GM23338 (cell line): ENCODE measurements around the gene APP. TPM values are rescaled to one million over a fixed set of nuclear protein-coding genes. Genes with fewer than 3 reads are reported as not detected.
A peak's percentile ranks its signal among the peaks of the same experiment; 100 is the strongest.

Source experiments
- ATAC-seq: fragments of 200-7000 bp; cut with Tn5 transposase; 3 replicates; pipeline ENCODE4 v1.9.1; 2020
- DNase-seq: peaks from one replicate; pipeline ENCODE4 v3.0.0-alpha.2; 2015; ENCODE audit warnings: low spot score
- H2AFZ ChIP-seq: fragments of 200-600 bp; sonication (generic); 2 replicates; pipeline ENCODE4 v1.8.0; 2016; ENCODE audit warnings: antibody characterized with exemption, mild to moderate bottlenecking, moderate library complexity
- H3F3A ChIP-seq: fragments of 200-600 bp; sonication (generic); replicated peaks from 2 replicates; pipeline ENCODE4 v1.8.0; 2017; ENCODE audit warnings: antibody characterized with exemption, mixed run types, low read depth
- H3K27ac ChIP-seq: fragments of 200-600 bp; sonication (generic); 2 replicates; pipeline ENCODE4 v1.6.1; 2016; ENCODE audit warnings: low read depth
- H3K27me3 ChIP-seq: fragments of 200-600 bp; sonication (generic); 2 replicates; pipeline ENCODE4 v1.8.0; 2016; ENCODE audit warnings: mild to moderate bottlenecking, mixed run types, moderate library complexity; ENCODE audit not compliant: insufficient read depth
- H3K36me3 ChIP-seq: fragments of 200-600 bp; sonication (generic); 2 replicates; pipeline ENCODE4 v1.8.0; 2016; ENCODE audit warnings: mild to moderate bottlenecking; ENCODE audit not compliant: insufficient read depth
- H3K4me1 ChIP-seq: fragments of 200-600 bp; sonication (generic); 2 replicates; pipeline ENCODE4 v1.8.0; 2016; ENCODE audit warnings: mild to moderate bottlenecking, moderate library complexity; ENCODE audit not compliant: insufficient read depth
- H3K4me2 ChIP-seq: fragments of 200-600 bp; sonication (generic); 2 replicates; pipeline ENCODE4 v1.7.1; 2017; ENCODE audit warnings: mixed run types
- H3K4me3 ChIP-seq: fragments of 200-600 bp; sonication (generic); 2 replicates; pipeline ENCODE4 v1.6.1; 2016; ENCODE audit warnings: mixed run types
- H3K79me2 ChIP-seq: fragments of 200-600 bp; sonication (generic); replicated peaks from 2 replicates; pipeline ENCODE4 v1.8.0; 2017; ENCODE audit warnings: mild to moderate bottlenecking; ENCODE audit not compliant: insufficient read depth
- H3K9me2 ChIP-seq: fragments of 200-600 bp; sonication (generic); 2 replicates; pipeline ENCODE4 v1.8.0; 2017; ENCODE audit not compliant: insufficient read depth
- H4K20me1 ChIP-seq: fragments of 200-600 bp; sonication (generic); replicated peaks from 2 replicates; pipeline ENCODE4 v1.8.0; 2017; ENCODE audit warnings: mild to moderate bottlenecking; ENCODE audit not compliant: insufficient read depth
- H3K27ac Mint-ChIP-seq: 2 replicates; pipeline ENCODE4 v1.8.0; 2020; ENCODE audit warnings: inconsistent platforms, mild to moderate bottlenecking, moderate library complexity, mixed read lengths
- H3K27me3 Mint-ChIP-seq: 3 replicates; pipeline ENCODE4 v1.8.0; 2022; ENCODE audit warnings: low read depth, mild to moderate bottlenecking, moderate library complexity, mixed read lengths, inconsistent platforms; ENCODE audit not compliant: insufficient read depth, poor library complexity
- H3K36me3 Mint-ChIP-seq: 3 replicates; pipeline ENCODE4 v1.8.0; 2021; ENCODE audit warnings: low read depth, mild to moderate bottlenecking, inconsistent platforms, moderate library complexity, mixed read lengths
- H3K4me1 Mint-ChIP-seq: 3 replicates; pipeline ENCODE4 v1.8.0; 2020; ENCODE audit warnings: mild to moderate bottlenecking, inconsistent platforms, mixed read lengths
- H3K4me3 Mint-ChIP-seq: 3 replicates; pipeline ENCODE4 v1.8.0; 2021; ENCODE audit warnings: moderate library complexity, mild to moderate bottlenecking, inconsistent platforms, mixed read lengths
- H3K9me3 Mint-ChIP-seq: 3 replicates; pipeline ENCODE4 v1.8.0; 2020; ENCODE audit warnings: moderate library complexity, mild to moderate bottlenecking, inconsistent platforms, mixed read lengths
- CREB1 ChIP-seq: fragments of 250-450 bp; sonication (Bioruptor Pico); IDR thresholded peaks from 2 replicates; pipeline ENCODE4 v1.5.0; 2020; ENCODE audit warnings: low read depth, mild to moderate bottlenecking, moderate library complexity
- EZH2 ChIP-seq: fragments of 200-600 bp; sonication (generic); IDR thresholded peaks from one replicate; pipeline ENCODE4 v1.8.0; 2017; ENCODE audit warnings: antibody characterized with exemption, mild to moderate bottlenecking, low read depth; ENCODE audit not compliant: unreplicated experiment
- JUNB ChIP-seq: IDR thresholded peaks from one replicate; pipeline ENCODE4 v1.6.1; 2016; ENCODE audit warnings: antibody characterized with exemption; ENCODE audit not compliant: unreplicated experiment
- NANOG ChIP-seq: IDR thresholded peaks from 2 replicates; pipeline ENCODE4 v1.6.1; 2016; ENCODE audit warnings: antibody characterized with exemption, borderline replicate concordance
- STAT1 ChIP-seq: IDR thresholded peaks from one replicate; pipeline ENCODE4 v1.6.1; 2016; ENCODE audit warnings: antibody characterized with exemption; ENCODE audit not compliant: unreplicated experiment
- ZNF114 ChIP-seq: fragments of 250-450 bp; sonication (Bioruptor Pico); IDR thresholded peaks from 2 replicates; pipeline ENCODE4 v1.5.0; 2020; ENCODE audit warnings: mild to moderate bottlenecking, moderate library complexity
- ZNF331 ChIP-seq: fragments of 250-450 bp; sonication (Bioruptor Pico); IDR thresholded peaks from 2 replicates; pipeline ENCODE4 v1.5.0; 2020; ENCODE audit warnings: low read depth, mild to moderate bottlenecking, moderate library complexity
- polyA plus RNA-seq: library from polyadenylated mRNA; unstranded; fragments of >200 nt; fragmentation: Nextera tagmentation; extraction: Ambion mirVana; gene quantifications from 2 replicates; pipeline ENCODE4 v1.2.1, GENCODE V29; 2016
- total RNA-seq: library from RNA; depleted of rRNA; stranded (reverse); fragments of >200 nt; shearing (Covaris generic); gene quantifications from 2 replicates; pipeline ENCODE4 v1.2.3, GENCODE V29; 2014
- TF ChIP-seq, protein P1 (sequence below), 2 experiments: fragments of 200-600 bp in 1 of 2; sonication (generic) in 1 of 2; conservative IDR thresholded peaks; 2 replicates each; pipeline versions ENCODE4 v1.5.1 to v1.6.1; 2016 to 2017; ENCODE audit warnings: antibody characterized with exemption in 2 of 2, low read depth in 2 of 2, mild to moderate bottlenecking in 2 of 2, moderate library complexity in 1 of 2
- TF ChIP-seq, protein P2 (sequence below): IDR thresholded peaks from 2 replicates; pipeline ENCODE4 v1.6.1; 2016; ENCODE audit warnings: antibody characterized with exemption
- TF ChIP-seq, protein P3 (sequence below): fragments of 250-450 bp; sonication (Bioruptor Pico); IDR thresholded peaks from 2 replicates; pipeline ENCODE4 v1.5.0; 2020; ENCODE audit warnings: mild to moderate bottlenecking, moderate library complexity

The APP gene
- total and polyA plus RNA-seq, 2 experiments from 2014 or later, result 69.4 to 444 TPM

DNA sequence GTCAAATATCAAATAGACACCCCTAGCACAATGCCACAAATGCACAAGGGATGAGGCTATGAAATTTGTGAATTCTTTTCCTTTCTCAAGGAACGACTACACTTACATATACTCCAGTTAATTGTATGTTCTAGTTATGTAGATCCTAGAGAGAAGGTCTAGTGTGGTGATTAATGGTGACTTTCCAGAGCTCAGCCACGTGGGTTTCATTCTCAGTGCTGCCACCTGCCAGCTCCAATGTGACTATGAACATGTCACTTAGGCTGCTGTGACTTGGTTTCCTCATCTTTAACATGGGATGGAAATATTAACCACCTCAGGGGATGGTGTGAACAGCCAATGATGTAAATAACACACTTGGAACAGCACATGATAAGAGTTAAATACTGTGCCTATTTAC is 138.3 kb downstream of the APP start (continued):
- TF ChIP-seq, protein P1, sequence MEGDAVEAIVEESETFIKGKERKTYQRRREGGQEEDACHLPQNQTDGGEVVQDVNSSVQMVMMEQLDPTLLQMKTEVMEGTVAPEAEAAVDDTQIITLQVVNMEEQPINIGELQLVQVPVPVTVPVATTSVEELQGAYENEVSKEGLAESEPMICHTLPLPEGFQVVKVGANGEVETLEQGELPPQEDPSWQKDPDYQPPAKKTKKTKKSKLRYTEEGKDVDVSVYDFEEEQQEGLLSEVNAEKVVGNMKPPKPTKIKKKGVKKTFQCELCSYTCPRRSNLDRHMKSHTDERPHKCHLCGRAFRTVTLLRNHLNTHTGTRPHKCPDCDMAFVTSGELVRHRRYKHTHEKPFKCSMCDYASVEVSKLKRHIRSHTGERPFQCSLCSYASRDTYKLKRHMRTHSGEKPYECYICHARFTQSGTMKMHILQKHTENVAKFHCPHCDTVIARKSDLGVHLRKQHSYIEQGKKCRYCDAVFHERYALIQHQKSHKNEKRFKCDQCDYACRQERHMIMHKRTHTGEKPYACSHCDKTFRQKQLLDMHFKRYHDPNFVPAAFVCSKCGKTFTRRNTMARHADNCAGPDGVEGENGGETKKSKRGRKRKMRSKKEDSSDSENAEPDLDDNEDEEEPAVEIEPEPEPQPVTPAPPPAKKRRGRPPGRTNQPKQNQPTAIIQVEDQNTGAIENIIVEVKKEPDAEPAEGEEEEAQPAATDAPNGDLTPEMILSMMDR (conservative IDR thresholded peaks at IDR 0.05; ENCODE audit: low read depth in 2 of 2), result peak; percentile 15 to 37; a peak in 3 of 4 replicates
- TF ChIP-seq NANOG, result no peak
- TF ChIP-seq, protein P2, sequence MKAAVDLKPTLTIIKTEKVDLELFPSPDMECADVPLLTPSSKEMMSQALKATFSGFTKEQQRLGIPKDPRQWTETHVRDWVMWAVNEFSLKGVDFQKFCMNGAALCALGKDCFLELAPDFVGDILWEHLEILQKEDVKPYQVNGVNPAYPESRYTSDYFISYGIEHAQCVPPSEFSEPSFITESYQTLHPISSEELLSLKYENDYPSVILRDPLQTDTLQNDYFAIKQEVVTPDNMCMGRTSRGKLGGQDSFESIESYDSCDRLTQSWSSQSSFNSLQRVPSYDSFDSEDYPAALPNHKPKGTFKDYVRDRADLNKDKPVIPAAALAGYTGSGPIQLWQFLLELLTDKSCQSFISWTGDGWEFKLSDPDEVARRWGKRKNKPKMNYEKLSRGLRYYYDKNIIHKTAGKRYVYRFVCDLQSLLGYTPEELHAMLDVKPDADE, result no peak

DNA sequence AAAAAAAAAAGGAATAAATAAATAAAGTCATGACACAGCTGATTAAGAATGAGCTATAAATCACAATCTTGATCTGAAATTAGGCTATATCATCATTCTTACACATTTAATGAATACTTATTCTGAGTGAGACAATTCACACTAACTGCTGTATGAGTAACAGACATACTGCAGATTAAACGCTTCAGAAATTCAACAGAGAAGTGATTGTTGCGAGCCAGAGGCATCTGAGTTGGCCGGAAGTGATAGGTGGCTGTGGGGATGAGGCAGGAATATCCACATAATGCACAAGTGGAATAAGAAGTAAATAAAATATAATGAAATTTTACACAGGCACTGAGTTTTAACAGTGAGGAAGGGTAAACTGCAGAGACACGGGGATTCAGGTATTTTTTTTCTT is 142.4 kb downstream of the APP start:
- H3F3A ChIP-seq, result no peaks in the 10 kb centered on the region
- no peak overlapping the region for H3K4me3 Mint-ChIP-seq
- H3K27ac Mint-ChIP-seq, result no peak overlapping the region
- no peaks in the 10 kb centered on the region for H3K9me3 Mint-ChIP-seq
- no peak for DNase-seq
- no peaks in the 10 kb centered on the region for H3K27me3 ChIP-seq
- peaks cover 46% of the 10 kb centered on the region for H3K4me1 Mint-ChIP-seq
- peaks cover 45% of the 10 kb centered on the region for H3K4me1 ChIP-seq
- H3K27me3 Mint-ChIP-seq, result peaks cover 4% of the 10 kb centered on the region
- H3K36me3 Mint-ChIP-seq, result peaks cover 28% of the 10 kb centered on the region
- no peak overlapping the region for H2AFZ ChIP-seq
- H3K27ac ChIP-seq, result peak overlapping the region; percentile 42
- peaks cover 39% of the 10 kb centered on the region for H4K20me1 ChIP-seq
- no peak for ATAC-seq
- no peak overlapping the region for H3K4me3 ChIP-seq
- no peak overlapping the region for H3K4me2 ChIP-seq
- H3K79me2 ChIP-seq, result peaks cover 96% of the 10 kb centered on the region
- no peaks in the 10 kb centered on the region for H3K9me2 ChIP-seq
- no peaks in the 10 kb centered on the region; the same call in 1 of the 2 replicates for H3K36me3 ChIP-seq
- TF ChIP-seq, protein P3, sequence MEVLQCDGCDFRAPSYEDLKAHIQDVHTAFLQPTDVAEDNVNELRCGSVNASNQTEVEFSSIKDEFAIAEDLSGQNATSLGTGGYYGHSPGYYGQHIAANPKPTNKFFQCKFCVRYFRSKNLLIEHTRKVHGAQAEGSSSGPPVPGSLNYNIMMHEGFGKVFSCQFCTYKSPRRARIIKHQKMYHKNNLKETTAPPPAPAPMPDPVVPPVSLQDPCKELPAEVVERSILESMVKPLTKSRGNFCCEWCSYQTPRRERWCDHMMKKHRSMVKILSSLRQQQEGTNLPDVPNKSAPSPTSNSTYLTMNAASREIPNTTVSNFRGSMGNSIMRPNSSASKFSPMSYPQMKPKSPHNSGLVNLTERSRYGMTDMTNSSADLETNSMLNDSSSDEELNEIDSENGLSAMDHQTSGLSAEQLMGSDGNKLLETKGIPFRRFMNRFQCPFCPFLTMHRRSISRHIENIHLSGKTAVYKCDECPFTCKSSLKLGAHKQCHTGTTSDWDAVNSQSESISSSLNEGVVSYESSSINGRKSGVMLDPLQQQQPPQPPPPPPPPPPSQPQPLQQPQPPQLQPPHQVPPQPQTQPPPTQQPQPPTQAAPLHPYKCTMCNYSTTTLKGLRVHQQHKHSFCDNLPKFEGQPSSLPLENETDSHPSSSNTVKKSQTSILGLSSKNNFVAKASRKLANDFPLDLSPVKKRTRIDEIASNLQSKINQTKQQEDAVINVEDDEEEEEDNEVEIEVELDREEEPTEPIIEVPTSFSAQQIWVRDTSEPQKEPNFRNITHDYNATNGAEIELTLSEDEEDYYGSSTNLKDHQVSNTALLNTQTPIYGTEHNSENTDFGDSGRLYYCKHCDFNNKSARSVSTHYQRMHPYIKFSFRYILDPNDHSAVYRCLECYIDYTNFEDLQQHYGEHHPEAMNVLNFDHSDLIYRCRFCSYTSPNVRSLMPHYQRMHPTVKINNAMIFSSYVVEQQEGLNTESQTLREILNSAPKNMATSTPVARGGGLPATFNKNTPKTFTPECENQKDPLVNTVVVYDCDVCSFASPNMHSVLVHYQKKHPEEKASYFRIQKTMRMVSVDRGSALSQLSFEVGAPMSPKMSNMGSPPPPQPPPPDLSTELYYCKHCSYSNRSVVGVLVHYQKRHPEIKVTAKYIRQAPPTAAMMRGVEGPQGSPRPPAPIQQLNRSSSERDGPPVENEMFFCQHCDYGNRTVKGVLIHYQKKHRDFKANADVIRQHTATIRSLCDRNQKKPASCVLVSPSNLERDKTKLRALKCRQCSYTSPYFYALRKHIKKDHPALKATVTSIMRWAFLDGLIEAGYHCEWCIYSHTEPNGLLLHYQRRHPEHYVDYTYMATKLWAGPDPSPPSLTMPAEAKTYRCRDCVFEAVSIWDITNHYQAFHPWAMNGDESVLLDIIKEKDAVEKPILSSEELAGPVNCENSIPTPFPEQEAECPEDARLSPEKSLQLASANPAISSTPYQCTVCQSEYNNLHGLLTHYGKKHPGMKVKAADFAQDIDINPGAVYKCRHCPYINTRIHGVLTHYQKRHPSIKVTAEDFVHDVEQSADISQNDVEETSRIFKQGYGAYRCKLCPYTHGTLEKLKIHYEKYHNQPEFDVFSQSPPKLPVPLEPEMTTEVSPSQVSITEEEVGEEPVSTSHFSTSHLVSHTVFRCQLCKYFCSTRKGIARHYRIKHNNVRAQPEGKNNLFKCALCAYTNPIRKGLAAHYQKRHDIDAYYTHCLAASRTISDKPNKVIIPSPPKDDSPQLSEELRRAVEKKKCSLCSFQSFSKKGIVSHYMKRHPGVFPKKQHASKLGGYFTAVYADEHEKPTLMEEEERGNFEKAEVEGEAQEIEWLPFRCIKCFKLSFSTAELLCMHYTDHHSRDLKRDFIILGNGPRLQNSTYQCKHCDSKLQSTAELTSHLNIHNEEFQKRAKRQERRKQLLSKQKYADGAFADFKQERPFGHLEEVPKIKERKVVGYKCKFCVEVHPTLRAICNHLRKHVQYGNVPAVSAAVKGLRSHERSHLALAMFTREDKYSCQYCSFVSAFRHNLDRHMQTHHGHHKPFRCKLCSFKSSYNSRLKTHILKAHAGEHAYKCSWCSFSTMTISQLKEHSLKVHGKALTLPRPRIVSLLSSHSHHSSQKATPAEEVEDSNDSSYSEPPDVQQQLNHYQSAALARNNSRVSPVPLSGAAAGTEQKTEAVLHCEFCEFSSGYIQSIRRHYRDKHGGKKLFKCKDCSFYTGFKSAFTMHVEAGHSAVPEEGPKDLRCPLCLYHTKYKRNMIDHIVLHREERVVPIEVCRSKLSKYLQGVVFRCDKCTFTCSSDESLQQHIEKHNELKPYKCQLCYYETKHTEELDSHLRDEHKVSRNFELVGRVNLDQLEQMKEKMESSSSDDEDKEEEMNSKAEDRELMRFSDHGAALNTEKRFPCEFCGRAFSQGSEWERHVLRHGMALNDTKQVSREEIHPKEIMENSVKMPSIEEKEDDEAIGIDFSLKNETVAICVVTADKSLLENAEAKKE (CRISPR knock-in tag), result no peak
- TF ChIP-seq STAT1 (no peak), NANOG (no peak), JUNB (no peak), CREB1 (CRISPR knock-in tag) (no peak), ZNF114 (CRISPR knock-in tag) (no peak), ZNF331 (CRISPR knock-in tag) (no peak), EZH2 (no peak)
- TF ChIP-seq, protein P2, result no peak
- TF ChIP-seq, protein P1 (conservative IDR thresholded peaks at IDR 0.05; ENCODE audit: low read depth in 2 of 2), result no peak
